ENCODE measurements around the gene CSRNP3.

DNA sequence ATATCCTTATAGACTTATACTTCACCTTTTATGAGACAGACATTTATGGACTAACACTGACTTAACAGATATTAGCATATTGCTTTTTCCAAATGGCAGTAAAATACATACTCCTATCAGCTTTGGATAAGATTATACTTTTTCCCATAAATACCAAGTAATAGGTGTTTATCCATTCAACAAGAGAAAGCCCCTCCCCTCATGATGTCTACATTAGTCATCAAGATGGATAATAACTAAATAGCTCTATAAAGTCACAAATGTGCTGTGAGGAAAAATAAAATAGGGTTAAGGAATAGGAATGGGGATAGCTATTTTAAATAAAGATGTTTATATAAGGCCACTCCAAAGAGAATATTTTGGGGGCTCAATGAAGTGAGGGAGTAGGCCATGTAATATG lies 39.4 kb downstream of the CSRNP3 start:
- TF ChIP-seq POLR2A (IDR thresholded peaks at IDR 0.05), result no peak
- TF ChIP-seq, protein P1, sequence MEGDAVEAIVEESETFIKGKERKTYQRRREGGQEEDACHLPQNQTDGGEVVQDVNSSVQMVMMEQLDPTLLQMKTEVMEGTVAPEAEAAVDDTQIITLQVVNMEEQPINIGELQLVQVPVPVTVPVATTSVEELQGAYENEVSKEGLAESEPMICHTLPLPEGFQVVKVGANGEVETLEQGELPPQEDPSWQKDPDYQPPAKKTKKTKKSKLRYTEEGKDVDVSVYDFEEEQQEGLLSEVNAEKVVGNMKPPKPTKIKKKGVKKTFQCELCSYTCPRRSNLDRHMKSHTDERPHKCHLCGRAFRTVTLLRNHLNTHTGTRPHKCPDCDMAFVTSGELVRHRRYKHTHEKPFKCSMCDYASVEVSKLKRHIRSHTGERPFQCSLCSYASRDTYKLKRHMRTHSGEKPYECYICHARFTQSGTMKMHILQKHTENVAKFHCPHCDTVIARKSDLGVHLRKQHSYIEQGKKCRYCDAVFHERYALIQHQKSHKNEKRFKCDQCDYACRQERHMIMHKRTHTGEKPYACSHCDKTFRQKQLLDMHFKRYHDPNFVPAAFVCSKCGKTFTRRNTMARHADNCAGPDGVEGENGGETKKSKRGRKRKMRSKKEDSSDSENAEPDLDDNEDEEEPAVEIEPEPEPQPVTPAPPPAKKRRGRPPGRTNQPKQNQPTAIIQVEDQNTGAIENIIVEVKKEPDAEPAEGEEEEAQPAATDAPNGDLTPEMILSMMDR (IDR thresholded peaks at IDR 0.05), result no peak
- no peak for TF ChIP-seq EP300 (IDR thresholded peaks at IDR 0.05)

Measured in tibial nerve (tissue), 4 donors.